ENCODE results near the gene LUM.

DNA sequence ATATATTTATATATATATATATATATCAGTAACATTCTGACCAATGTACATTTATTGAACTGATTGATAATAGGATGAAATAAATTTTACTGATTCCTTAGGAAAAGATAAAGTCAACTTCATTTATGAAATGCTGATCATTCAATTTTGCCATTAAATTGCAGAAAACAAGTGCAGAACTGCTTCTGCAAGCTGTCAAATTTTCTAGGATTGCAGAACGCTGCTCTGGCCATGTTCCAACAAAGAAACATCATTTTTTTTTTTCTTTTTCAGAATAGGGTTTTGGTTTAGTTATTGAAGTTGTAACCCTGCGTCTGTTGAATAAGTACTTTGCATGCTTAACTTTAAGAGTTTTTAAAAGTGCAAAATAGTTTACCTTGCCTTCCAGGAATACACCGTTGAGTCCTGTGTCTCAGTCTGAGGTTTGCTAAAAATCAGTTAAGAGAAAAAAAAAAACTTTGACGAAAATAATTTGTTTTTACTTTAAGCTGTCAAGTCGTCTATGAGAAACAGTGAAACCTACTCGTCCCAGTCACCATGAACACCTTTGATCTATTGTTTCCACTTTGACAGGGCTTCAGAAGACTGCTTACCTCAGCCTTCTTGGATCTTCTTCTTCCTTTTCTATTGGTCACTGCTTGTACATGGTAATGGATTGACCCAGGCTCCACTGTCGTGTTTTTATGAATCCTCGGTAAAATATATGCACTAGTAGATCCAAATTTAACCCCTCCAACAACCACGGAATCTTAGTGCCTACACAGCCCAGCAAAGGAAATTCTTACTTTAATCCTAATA lies 53.7 kb downstream of the LUM start, which contains the start of gene KERA:
- TF ChIP-seq POLR2A (IDR thresholded peaks at IDR 0.05): no peak
- no peak for TF ChIP-seq CTCF (IDR thresholded peaks at IDR 0.05)
- no peak for TF ChIP-seq EP300 (IDR thresholded peaks at IDR 0.05)
- TF ChIP-seq POLR2AphosphoS5 (IDR thresholded peaks at IDR 0.05): no peak

All from upper lobe of left lung (tissue), 4 donors.